Stimulated activated CD8-positive, alpha-beta memory T cell treated with anti-CD3 and anti-CD28 coated beads, Interleukin-15, amount 100 ng/mL, for 48 hours (primary cell): ENCODE results near the gene ABCG8.
"Not testable (repeated sequence)": the region's sequence is repeated elsewhere in the genome, so short reads cannot be mapped to it uniquely, and the experiment has no call there.

Experiments
- DNase-seq, 2 donors: peaks; one replicate each; pipeline ENCODE4 v3.0.0-alpha.2; 2020; ENCODE audit warnings: low read depth in 2 of 2

The ABCG8 gene

DNA sequence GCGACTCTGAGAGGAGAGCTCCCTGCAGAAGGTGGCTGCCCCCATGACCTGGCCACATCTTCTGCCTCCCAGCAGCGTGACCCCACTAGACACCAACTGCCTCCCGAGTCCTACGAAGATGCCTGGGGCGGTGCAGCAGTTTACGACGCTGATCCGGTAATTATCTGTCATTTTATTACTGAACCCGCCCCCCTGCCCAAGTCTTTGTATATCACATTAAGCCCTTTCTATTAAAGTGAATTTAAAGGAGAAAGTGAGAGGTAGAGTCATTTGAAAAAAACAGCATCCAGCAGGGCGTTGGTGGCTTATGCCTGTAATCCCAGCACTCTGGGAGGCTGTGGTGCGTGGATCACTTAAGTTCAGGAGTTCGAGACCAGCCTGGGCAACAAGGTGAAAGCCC, 33.4 kb downstream of the ABCG8 start:
- no peak for DNase-seq

- DNase-seq, result no peak
These were observed 36.1 kb downstream of the ABCG8 start for GRCh38 chr2:43874776-43875451.

DNA sequence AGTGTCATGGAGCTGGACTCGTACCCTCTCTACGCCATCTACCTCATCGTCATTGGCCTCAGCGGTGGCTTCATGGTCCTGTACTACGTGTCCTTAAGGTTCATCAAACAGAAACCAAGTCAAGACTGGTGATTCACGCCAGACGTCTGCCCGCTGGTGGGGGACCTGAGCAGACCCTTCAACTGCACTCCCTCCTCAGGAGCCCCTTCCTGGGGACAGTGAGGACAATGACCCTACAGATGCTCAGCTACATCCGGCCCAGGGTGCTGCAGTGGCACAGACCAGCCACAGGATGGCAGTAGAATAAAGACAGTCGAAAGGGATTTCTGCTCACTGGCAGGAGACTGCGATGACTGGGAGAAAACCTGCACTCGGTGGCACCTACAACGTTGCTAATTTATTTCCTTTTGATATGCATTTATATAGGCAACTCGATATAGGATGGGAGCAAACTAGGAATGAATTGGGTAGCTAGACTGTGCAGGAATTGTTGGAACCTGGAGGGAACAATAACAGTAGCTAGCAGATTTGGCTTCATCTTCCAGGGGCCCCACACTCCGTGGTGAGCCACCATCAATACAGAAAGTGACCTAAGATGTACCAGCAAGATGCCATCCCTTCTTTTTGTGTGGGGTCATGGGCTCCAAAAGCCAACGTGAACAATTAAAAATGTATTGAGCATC, 39.2 kb downstream of the ABCG8 start:
- DNase-seq, result peak; percentile 35 to 60

GRCh38 chr2:43879261-43879660, 40.5 kb downstream of the ABCG8 start:
- DNase-seq, result no peak

DNA sequence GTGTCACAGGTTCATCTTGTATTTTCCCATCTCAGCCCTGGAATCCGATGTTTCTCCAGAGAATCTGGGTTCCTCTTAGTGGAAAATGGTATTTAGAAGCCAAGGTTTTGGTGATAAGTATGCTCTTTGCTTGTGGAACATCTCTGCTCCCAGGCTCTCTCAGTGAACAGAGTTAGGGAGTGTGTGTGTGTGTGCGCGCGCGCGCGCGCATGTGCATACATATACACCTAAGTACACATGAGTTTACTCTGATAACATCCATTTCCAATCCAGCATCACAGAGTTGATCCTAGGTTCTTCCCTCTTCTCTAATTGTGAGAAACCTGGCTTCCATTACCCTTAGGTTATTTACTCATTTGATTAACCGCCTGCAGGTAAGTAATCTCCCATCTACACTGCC, 41.7 kb downstream of the ABCG8 start:
- no peak for DNase-seq

GRCh38 chr2:43880952-43881351, 42.2 kb downstream of the ABCG8 start:
- no peak for DNase-seq

GRCh38 chr2:43882312-43882711, 43.5 kb downstream of the ABCG8 start:
- no peak for DNase-seq

DNA sequence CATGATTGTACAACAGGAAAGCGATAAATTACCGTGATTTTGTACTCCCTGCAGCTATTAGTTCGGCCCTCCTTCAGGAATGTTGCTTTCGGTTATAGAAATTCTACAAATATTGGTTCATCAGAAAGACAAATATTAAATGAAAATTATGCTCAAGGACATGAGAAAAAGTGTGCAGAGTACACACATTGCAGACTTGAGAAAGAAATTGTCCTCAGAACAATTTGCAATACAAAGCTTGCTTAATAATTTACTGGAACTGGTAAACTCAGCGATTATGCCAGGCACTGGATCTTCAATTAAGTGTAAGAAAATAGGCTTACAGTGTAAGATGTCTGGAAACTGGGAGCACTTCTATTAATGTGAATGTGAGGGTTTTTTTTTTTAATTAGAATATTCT, 45.9 kb downstream of the ABCG8 start:
- DNase-seq, result no peak

DNA sequence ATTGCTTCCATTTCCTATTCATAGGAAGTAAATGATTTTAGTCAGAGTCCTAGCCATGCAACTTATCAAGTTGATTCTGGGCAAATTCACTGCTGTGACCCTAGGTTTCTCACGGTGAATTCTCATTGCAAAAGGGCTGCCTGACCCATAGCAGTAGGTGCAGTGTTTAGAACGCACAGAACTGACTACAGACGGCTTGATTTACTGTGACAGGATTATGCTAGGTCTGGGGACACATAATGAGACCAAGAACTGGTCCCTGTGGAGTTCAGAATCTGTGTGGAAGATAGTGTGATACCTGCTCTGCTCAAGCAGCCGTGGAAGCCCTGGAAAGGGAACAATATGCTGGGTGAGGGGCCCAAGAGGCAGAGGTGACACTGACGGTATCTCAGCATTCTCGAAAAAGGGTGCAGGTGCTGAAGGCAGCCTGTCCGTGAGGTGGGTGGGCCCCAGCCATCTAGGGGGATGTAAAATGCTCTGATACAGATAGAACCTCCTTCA, 46.4 kb downstream of the ABCG8 start:
- DNase-seq, result no peak

GRCh38 chr2:43887176-43887575, 48.4 kb downstream of the ABCG8 start:
- DNase-seq, result no peak

DNA sequence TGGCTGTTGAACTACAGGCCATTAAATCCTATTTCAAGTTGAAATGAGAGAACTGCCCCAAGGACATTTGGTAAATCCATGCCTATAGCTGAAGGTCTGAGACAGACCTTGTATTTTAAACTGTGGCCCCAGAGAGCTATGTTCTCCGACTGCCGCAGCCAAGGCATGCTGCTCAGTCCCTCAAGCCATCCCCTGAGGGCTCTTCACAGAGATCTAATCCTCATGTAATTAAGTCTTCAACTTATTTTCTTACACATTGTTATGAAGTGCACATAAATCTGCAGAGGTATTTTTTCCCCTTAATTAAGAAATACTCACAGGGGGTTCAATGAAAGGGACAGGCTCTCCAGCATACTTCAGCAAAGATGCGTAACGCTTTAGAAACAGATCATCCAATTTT, 50.6 kb downstream of the ABCG8 start:
- DNase-seq, result no peak

DNA sequence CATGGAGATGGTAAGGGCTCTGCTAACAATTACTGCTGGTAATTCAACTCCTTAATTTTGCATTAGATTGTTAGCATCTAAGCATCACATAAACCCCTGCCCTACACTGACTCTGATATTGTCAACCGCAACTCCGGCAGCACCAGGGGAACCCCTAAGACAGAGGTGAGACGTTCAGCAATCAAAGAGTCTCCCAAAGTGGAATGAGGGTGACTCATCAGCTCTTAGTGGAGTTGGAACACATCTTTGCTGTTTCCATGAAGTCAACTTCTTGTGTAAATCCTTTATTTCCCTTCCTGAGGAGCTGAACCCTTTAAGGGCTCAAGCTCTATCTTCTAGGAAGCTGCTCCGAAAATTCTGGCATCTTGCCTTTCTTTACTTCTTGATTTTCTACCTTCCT, 52.1 kb downstream of the ABCG8 start:
- no peak for DNase-seq

- no peak for DNase-seq
These were observed 56.0 kb downstream of the ABCG8 start for GRCh38 chr2:43894743-43895142.

DNA sequence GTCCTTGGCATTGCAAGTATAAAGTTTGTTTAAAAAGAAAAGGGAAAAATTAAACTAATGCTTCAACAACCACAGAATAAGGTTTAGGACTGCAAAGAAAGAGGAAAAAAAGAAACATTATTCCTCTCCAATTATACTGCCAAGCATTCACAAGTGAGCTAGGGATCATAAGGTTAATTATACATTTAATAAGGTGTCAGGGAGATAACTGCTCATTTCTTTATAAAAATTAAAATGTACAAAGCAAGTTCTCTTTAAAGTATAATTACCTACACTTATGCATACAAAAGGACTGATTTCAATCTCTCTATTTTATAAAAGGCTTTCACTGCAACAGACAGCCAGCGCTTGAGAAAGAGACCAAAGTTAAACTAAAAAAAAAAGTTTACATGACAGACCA, 58.1 kb downstream of the ABCG8 start:
- no peak for DNase-seq

DNA sequence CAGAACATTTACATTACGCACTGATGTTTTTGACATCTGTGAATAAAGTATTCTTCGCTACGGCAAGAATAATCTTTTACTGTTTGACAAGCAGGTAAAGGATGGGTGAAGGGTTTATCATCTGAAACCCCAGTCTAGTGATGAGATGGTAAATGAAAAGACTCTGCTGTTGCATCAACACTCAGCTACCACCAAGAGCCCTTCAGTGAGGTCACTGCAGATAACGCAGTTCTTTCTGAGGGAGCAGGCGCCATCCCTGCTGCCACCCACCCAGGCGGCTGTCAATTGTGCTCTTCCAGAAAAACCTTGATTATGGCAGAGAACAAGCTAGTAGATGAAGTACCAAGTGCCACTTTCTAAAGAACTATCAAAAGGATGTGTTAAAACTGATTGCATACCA, 58.7 kb downstream of the ABCG8 start:
- DNase-seq, result no peak

DNA sequence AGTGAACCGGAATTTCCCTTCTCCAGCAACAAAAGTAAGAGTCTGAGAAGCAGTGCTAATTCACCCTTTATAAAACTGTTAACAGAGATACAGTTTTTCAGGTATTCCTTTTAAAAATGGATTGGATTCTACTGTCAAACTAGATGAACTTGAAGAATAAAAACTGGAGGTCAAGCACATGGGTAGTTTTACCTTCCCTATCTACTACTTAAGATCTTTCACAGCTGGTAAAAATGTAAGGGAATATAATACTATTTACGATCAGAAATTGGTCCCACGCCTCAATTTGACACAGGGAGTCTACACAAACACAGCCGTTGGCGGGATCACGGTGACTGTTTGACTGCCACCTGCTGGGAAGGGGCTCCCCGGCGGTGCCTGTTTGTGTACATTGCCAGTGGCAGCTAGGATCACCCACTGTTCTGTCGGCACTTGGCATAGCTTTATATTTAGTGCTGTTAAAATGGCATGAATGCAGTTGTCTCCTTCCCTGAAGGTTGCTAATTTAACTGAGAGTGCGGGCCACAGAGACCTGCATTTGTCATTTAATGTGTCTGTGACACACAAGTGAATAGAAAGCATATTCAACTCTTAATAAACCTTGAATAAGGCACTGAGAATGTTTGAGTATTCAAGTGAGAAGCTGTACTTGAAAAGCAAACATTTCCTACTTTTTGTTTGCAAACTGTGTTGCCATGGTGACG, 59.5 kb downstream of the ABCG8 start:
- DNase-seq, result no peak

DNA sequence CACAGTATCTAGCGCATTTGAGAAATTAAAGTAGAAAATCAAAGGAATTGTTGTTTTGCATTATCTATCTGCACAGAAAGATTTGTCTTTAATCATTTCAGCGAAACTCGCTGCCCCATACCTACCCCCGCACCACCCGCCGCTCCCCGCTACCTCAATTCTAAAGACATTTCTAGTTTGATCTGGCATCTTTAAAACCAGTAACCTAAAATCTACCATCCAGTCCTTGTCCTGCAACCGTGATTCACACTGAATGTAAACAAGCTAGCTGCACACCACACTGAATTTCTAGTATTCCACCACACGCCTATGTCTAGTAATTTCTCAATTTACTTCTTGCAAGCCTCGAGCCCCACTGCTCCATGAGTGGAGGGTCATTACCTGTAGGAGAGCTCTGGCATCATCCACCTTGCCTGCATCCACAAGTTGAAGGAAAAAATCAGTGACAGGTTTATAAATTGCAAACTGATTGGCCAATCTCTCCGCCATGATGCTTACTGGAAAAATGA, 60.1 kb downstream of the ABCG8 start:
- no peak for DNase-seq

DNA sequence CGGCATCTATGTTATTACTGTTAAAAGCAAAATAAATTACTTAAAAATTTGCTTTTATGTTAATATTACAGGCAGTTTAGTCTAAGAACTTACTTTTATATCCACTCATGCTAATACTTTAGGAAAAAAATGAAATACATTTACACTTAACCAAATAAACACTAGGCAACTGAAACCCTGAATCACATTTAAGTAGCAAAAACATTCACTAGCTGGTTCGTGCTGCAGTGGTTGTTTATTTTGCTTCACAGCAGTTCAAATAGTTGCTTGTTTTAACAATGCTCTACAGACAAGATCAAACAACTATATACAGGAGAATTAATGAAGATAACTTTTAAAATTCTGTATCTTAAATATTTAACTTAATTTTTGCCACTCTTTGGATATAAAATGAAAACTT, 60.8 kb downstream of the ABCG8 start:
- DNase-seq, result no peak

DNA sequence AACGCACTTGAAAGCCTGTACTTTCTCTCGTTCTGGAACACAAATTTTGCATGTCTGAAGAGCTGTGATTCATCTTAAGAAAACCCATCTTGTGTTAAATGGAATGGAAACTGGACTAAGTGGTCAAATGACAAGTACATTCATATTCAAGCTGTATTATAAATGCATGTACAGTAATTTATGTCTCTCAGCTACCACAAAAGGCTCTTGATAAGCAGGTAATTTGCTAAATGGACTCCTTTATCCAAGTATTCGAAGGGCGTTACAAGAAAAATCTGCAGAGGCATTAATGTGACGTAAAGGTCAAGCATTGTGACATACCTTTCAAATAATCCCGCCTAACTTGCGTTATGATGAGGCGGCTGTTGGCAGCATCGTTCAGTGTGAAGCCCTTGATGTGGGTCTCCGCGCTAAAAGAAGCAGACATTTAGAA, 66.6 kb downstream of the ABCG8 start:
- DNase-seq, result no peak

DNA sequence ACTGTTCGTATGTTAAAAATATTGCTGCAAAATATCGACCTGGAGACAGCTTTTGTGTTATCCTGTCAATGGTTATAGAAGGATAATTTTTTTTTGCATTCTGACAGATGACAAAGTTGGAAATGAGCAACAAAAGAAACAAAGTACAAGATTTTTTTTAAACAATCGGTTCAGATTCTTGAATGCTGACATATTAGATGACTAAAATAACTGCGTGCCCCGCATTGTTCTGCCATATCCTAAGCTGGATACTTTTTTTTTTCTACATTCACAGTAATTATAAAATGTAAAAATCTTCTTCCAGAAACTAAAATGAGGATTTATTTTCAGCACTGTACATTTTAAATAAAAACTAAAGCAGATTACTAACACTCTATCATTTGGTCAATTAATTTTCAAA, 67.1 kb downstream of the ABCG8 start:
- no peak for DNase-seq

- DNase-seq, result no peak
These were observed 67.8 kb downstream of the ABCG8 start for GRCh38 chr2:43906448-43907109.

DNA sequence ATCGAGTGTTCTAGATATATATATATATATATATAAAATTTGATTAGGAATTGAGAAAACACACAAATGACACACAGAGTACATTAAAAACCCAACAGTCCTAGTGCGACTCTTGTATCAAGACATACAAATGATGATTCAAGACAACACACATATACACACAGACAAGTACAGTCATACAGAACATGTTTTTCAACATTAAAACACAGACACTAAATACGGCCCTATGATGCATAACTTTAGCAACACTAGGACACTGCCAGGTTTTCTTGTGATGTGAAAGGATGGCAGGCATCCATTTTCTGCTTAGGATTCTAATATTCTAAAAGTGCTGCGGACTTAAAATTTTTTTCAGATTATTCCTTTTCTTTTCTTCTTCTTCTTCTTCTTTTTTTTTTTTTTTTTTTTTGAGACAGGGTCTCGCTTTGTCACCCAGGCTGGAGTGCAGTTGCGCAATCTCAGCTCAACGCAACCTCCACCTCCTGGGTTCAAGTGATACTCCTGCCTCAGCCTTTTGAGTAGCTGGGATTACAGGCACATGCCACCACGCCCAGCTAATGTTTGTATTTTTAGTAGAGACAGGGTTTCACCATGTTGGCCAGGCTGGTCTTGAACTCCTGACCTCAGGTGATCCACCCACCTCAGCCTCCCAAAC, 72.5 kb downstream of the ABCG8 start:
- DNase-seq, result not testable (repeated sequence)
